ENCODE measurements around the gene CCDC126.

The CCDC126 gene

DNA sequence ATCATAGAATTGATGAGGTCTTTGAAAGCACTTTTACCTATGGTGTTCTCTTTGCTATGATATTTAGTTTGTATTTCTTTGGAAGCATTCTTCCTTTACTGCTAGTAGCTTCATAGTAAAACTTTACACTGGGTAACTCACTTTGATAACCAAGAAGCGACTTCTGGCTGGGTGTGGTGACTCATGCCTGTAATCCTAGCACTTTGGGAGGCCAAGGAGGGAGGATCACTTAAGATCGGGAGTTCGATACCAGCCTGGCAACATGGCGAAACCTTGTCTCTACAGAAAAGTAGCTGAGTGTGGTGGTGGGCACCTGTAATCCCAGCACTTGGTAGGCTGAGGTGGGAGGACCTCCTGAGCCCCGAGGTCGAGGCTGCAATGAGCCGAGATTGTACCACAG lies 36.2 kb downstream of the CCDC126 start:
- peaks cover 27% of the 10 kb centered on the region for H3K36me3 Mint-ChIP-seq (ENCODE audit: low read depth)
- TF ChIP-seq, protein P1, sequence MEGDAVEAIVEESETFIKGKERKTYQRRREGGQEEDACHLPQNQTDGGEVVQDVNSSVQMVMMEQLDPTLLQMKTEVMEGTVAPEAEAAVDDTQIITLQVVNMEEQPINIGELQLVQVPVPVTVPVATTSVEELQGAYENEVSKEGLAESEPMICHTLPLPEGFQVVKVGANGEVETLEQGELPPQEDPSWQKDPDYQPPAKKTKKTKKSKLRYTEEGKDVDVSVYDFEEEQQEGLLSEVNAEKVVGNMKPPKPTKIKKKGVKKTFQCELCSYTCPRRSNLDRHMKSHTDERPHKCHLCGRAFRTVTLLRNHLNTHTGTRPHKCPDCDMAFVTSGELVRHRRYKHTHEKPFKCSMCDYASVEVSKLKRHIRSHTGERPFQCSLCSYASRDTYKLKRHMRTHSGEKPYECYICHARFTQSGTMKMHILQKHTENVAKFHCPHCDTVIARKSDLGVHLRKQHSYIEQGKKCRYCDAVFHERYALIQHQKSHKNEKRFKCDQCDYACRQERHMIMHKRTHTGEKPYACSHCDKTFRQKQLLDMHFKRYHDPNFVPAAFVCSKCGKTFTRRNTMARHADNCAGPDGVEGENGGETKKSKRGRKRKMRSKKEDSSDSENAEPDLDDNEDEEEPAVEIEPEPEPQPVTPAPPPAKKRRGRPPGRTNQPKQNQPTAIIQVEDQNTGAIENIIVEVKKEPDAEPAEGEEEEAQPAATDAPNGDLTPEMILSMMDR (IDR thresholded peaks at IDR 0.05; ENCODE audit: unreplicated experiment in 3 of 3) = no peak
- no peak overlapping the region for H3K27ac Mint-ChIP-seq
- H3K9me3 Mint-ChIP-seq = peaks cover 4% of the 10 kb centered on the region
- no peak overlapping the region for H3K4me3 Mint-ChIP-seq
- no peaks in the 10 kb centered on the region for H3K4me1 Mint-ChIP-seq
- H3K27me3 Mint-ChIP-seq (ENCODE audit: low read depth) = no peaks in the 10 kb centered on the region

DNA sequence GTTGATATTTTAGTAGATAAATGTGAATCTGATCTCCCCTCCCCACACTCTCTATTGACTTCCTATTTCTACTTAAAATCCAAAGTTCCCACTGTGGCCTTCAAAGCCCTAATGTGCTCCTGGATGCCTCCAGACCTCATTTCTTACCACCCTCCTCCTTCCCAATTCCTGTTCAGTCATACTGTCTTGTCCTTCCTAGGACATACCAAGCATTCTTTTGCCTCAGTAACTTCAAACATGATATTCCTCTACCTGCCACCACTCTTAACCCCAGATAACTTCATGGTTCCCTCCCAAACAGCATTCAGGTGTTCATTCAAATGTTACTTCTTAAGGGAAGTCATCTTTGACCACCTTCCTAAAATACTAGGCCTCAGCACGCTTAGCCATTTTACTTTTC lies 48.6 kb downstream of the CCDC126 start:
- Mint-ChIP-seq H3K27ac (no peak overlapping the region), H3K4me3 (no peak overlapping the region), H3K27me3 (ENCODE audit: low read depth) (no peaks in the 10 kb centered on the region), H3K9me3 (no peaks in the 10 kb centered on the region), H3K4me1 (no peaks in the 10 kb centered on the region), H3K36me3 (ENCODE audit: low read depth) (peaks cover 12% of the 10 kb centered on the region)
- TF ChIP-seq, protein P1 (IDR thresholded peaks at IDR 0.05; ENCODE audit: unreplicated experiment in 3 of 3) = no peak

DNA sequence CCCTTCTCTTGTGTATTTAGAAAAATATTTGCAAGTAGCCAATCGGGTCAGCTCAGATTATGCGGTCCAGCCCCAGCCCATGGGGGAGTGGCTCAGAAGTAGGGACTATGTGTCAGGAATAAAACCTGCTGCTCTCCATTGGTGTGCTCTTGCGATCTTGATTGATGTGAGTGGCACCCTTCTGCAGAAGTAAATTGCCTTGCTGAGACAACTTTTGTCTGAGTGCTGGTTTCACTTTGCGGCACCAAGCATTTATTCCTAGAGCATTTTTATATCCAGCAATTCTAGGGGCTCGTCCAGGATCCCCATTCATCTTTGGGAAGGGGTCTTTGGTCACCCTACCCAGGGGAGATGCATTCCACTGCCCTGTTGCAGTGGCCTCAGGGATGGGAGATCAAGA lies 56.8 kb downstream of the CCDC126 start:
- peaks cover 17% of the 10 kb centered on the region for H3K9me3 Mint-ChIP-seq
- no peak overlapping the region for H3K27ac Mint-ChIP-seq
- H3K4me3 Mint-ChIP-seq = no peak overlapping the region
- TF ChIP-seq, protein P1 (IDR thresholded peaks at IDR 0.05; ENCODE audit: unreplicated experiment in 3 of 3) = no peak
- no peaks in the 10 kb centered on the region for H3K4me1 Mint-ChIP-seq
- no peaks in the 10 kb centered on the region for H3K27me3 Mint-ChIP-seq (ENCODE audit: low read depth)
- H3K36me3 Mint-ChIP-seq (ENCODE audit: low read depth) = peaks cover 5% of the 10 kb centered on the region

DNA sequence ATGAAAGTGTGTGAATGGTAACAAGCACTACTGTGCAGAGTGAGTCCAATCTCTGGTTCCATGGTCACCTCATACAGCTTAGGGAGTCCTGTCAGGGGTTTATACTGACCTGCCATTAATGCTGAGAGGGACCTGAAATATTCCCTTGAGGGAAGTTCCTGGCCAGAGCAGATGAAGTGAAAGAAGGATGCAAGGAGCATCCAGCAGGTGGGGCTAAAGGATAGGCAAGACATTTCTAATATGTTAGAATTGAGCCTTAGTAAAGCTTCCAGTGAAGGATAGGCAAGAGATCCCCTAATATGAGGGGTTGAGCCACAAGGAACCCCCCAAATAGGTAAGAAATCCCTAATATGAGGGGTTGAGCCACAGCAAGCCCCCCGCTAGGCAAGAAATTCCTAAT lies 57.3 kb downstream of the CCDC126 start:
- H3K27ac Mint-ChIP-seq = no peak overlapping the region
- peaks cover 20% of the 10 kb centered on the region for H3K9me3 Mint-ChIP-seq
- TF ChIP-seq, protein P1 (IDR thresholded peaks at IDR 0.05; ENCODE audit: unreplicated experiment in 3 of 3) = peak; percentile 12 to 35 (median 23)
- H3K4me3 Mint-ChIP-seq = no peak overlapping the region
- H3K4me1 Mint-ChIP-seq = no peaks in the 10 kb centered on the region
- peaks cover 5% of the 10 kb centered on the region for H3K36me3 Mint-ChIP-seq (ENCODE audit: low read depth)
- H3K27me3 Mint-ChIP-seq (ENCODE audit: low read depth) = no peaks in the 10 kb centered on the region

DNA sequence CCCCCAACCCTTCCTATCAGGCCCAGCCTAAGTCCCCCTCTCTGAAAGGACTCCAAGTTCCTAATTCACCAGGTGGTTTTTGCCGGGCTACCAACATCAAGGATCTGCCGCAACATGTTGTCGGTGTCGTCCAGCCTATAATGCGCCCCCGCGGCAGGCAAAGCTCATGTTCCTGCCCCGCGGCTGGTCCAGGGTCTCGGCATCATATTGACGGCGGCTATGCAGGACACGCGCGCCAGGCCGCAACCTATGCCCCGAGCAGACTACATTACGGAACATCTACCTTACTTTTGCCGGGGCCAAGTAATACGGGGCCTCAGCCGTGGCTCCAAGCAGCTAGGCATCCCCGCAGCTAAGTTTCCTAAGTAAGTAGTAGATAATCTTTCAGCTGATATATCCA lies 58.3 kb downstream of the CCDC126 start:
- no peak overlapping the region for H3K4me3 Mint-ChIP-seq
- TF ChIP-seq, protein P1 (IDR thresholded peaks at IDR 0.05; ENCODE audit: unreplicated experiment in 3 of 3) = no peak
- no peaks in the 10 kb centered on the region for H3K4me1 Mint-ChIP-seq
- H3K27me3 Mint-ChIP-seq (ENCODE audit: low read depth) = no peaks in the 10 kb centered on the region
- H3K27ac Mint-ChIP-seq = no peak overlapping the region
- H3K36me3 Mint-ChIP-seq (ENCODE audit: low read depth) = peaks cover 5% of the 10 kb centered on the region
- peaks cover 21% of the 10 kb centered on the region for H3K9me3 Mint-ChIP-seq

DNA sequence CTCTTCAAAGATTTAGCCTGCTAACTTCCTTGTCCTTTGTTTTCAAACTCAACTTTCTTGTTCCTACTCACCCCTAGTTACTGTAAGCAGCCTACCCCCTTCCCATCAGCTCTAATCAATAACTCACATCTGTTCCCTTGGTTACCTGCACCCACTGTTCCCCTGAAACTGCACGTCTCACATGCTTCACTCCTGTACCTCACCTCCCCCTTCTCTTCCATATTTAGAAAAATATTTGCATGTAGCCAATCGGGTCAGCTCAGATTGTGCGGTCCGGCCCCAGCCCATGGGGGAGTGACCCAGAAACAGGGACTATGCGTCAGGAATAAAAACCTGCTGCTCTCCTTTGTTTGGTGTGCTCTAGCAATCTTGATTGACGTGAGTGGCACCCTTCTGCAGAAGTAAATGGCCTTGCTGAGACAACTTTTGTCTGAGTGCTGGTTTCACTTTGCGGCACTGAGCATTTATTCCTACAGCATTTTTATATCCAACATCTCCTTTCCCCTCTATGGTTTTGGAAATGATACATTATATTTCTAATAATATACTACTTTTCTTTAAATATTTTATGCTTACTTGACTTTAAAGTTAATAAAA lies 61.7 kb downstream of the CCDC126 start:
- peaks cover under 1% of the 10 kb centered on the region for H3K36me3 Mint-ChIP-seq (ENCODE audit: low read depth)
- TF ChIP-seq, protein P1 (IDR thresholded peaks at IDR 0.05; ENCODE audit: unreplicated experiment in 3 of 3) = no peak
- H3K27me3 Mint-ChIP-seq (ENCODE audit: low read depth) = no peaks in the 10 kb centered on the region
- H3K27ac Mint-ChIP-seq = peak overlapping the region in 2 of 3 experiments; percentile 35 to 70
- H3K4me1 Mint-ChIP-seq = peaks cover 5% of the 10 kb centered on the region
- H3K9me3 Mint-ChIP-seq = peaks cover 17% of the 10 kb centered on the region
- H3K4me3 Mint-ChIP-seq = no peak overlapping the region

Data from nephron (organoid).